ENCODE data around the gene MMP3.

Gene MMP3

GRCh38 chr11:102791271-102792036 is 52.0 kb downstream of the MMP3 start:
- no peak for DNase-seq (ENCODE audit: low spot score)

- DNase-seq (ENCODE audit: low spot score): no peak
These were observed 54.9 kb downstream of the MMP3 start for GRCh38 chr11:102788334-102788995.
